SU-DHL-6 (cell line): ENCODE results near the gene SMIM43.

ENCODE experiments used
- CTCF ChIP-seq: fragments of 200-600 bp; sonication (generic); IDR thresholded peaks from one replicate; pipeline ENCODE4 v1.5.1; 2017; ENCODE audit warnings: antibody characterized with exemption, mild to moderate bottlenecking, low read length, moderate library complexity; ENCODE audit not compliant: insufficient read depth, poor library complexity, severe bottlenecking
- EZH2phosphoT487 ChIP-seq: fragments of 200-600 bp; sonication (generic), shearing (Covaris generic); conservative IDR thresholded peaks from 2 replicates; pipeline ENCODE4 v1.6.1; 2018; ENCODE audit warnings: mild to moderate bottlenecking, antibody characterized with exemption, low read length, moderate library complexity, mixed read lengths

- TF ChIP-seq CTCF (no peak), EZH2phosphoT487 (no peak)
Observed at GRCh38 chr4:121771869-121772268, 6.9 kb upstream of the SMIM43 start.
